IPS-18a (cell line): ENCODE results near the gene ARHGAP19.
A peak's percentile ranks its signal among the peaks of the same experiment; 100 is the strongest.

Experiments used
- H3K27ac ChIP-seq: one replicate; pipeline ENCODE4 v1.5.1; 2013; ENCODE audit warnings: low read length
- H3K27me3 ChIP-seq: one replicate; pipeline ENCODE4 v1.6.1; 2013; ENCODE audit warnings: mild to moderate bottlenecking, low read length; ENCODE audit not compliant: control insufficient read depth, insufficient read depth
- H3K36me3 ChIP-seq: one replicate; pipeline ENCODE4 v1.6.1; 2013; ENCODE audit warnings: low read depth, low read length; ENCODE audit not compliant: control insufficient read depth
- H3K4me1 ChIP-seq: one replicate; pipeline ENCODE4 v1.6.1; 2013; ENCODE audit warnings: low read depth, low read length; ENCODE audit not compliant: control insufficient read depth
- H3K4me3 ChIP-seq: one replicate; pipeline ENCODE4 v1.5.1; 2013; ENCODE audit warnings: low read length
- H3K9ac ChIP-seq: one replicate; pipeline ENCODE4 v1.6.1; 2013; ENCODE audit warnings: mild to moderate bottlenecking, low read length, moderate library complexity
- H3K9me3 ChIP-seq: one replicate; pipeline ENCODE4 v1.6.1; 2013; ENCODE audit warnings: low read depth, low read length; ENCODE audit not compliant: control insufficient read depth

Gene ARHGAP19

GRCh38 chr10:97197030-97197500 is 95.4 kb downstream of the ARHGAP19 start:
- H3K4me1 ChIP-seq = peaks cover 3% of the 10 kb centered on the region
- no peak overlapping the region for H3K27ac ChIP-seq
- no peaks in the 10 kb centered on the region for H3K36me3 ChIP-seq
- H3K9ac ChIP-seq = no peak overlapping the region
- peaks cover 23% of the 10 kb centered on the region for H3K27me3 ChIP-seq
- H3K4me3 ChIP-seq = peak overlapping the region; percentile 83
- no peaks in the 10 kb centered on the region for H3K9me3 ChIP-seq

- Histone ChIP-seq H3K4me3 (peak overlapping the region; percentile 83), H3K4me1 (peaks cover 3% of the 10 kb centered on the region), H3K9ac (peak overlapping the region; percentile 29), H3K9me3 (no peaks in the 10 kb centered on the region), H3K27me3 (peaks cover 23% of the 10 kb centered on the region), H3K36me3 (no peaks in the 10 kb centered on the region), H3K27ac (no peak overlapping the region)
Measured at GRCh38 chr10:97196223-97197029, 96.0 kb downstream of the ARHGAP19 start.

- Histone ChIP-seq H3K4me3 (peak overlapping the region; percentile 83), H3K9ac (peak overlapping the region; percentile 29), H3K9me3 (no peaks in the 10 kb centered on the region), H3K4me1 (peaks cover 3% of the 10 kb centered on the region), H3K27ac (no peak overlapping the region), H3K36me3 (no peaks in the 10 kb centered on the region), H3K27me3 (peaks cover 23% of the 10 kb centered on the region)
Measured at GRCh38 chr10:97195706-97196222, 96.7 kb downstream of the ARHGAP19 start.

GRCh38 chr10:97192952-97193435 is 99.4 kb downstream of the ARHGAP19 start:
- H3K36me3 ChIP-seq = no peaks in the 10 kb centered on the region
- no peak overlapping the region for H3K27ac ChIP-seq
- H3K9ac ChIP-seq = no peak overlapping the region
- no peak overlapping the region for H3K4me3 ChIP-seq
- peaks cover 3% of the 10 kb centered on the region for H3K4me1 ChIP-seq
- H3K27me3 ChIP-seq = peaks cover 24% of the 10 kb centered on the region
- H3K9me3 ChIP-seq = no peaks in the 10 kb centered on the region

- peaks cover 31% of the 10 kb centered on the region for H3K27me3 ChIP-seq
- H3K4me1 ChIP-seq = no peaks in the 10 kb centered on the region
- no peaks in the 10 kb centered on the region for H3K36me3 ChIP-seq
- H3K9me3 ChIP-seq = no peaks in the 10 kb centered on the region
- no peak overlapping the region for H3K4me3 ChIP-seq
- H3K9ac ChIP-seq = no peak overlapping the region
- H3K27ac ChIP-seq = no peak overlapping the region
Measured at GRCh38 chr10:97190450-97190849, 102.0 kb downstream of the ARHGAP19 start.

- Histone ChIP-seq H3K9me3 (no peaks in the 10 kb centered on the region), H3K4me1 (peaks cover 5% of the 10 kb centered on the region), H3K4me3 (no peak overlapping the region), H3K27me3 (peaks cover 47% of the 10 kb centered on the region), H3K36me3 (no peaks in the 10 kb centered on the region), H3K27ac (no peak overlapping the region), H3K9ac (no peak overlapping the region)
Measured at GRCh38 chr10:97188261-97188711, 104.2 kb downstream of the ARHGAP19 start.

GRCh38 chr10:97186911-97187310 is 105.5 kb downstream of the ARHGAP19 start:
- Histone ChIP-seq H3K27ac (no peak overlapping the region), H3K4me3 (no peak overlapping the region), H3K9ac (no peak overlapping the region), H3K4me1 (peaks cover 5% of the 10 kb centered on the region), H3K27me3 (peaks cover 53% of the 10 kb centered on the region), H3K9me3 (no peaks in the 10 kb centered on the region), H3K36me3 (no peaks in the 10 kb centered on the region)

GRCh38 chr10:97185326-97186058 is 106.9 kb downstream of the ARHGAP19 start, which contains the start of gene SLIT1:
TSS of gene SLIT1 (minus strand) at chr10:97185959. CDS start at chr10:97185674, 285 bp downstream.
- Histone ChIP-seq H3K36me3 (no peaks in the 10 kb centered on the region), H3K27me3 (peaks cover 53% of the 10 kb centered on the region), H3K9ac (no peak within 1 kb of the TSS), H3K4me3 (peak within 1 kb of the TSS; percentile 60), H3K4me1 (peaks cover 5% of the 10 kb centered on the region), H3K9me3 (no peaks in the 10 kb centered on the region), H3K27ac (no peak within 1 kb of the TSS)

GRCh38 chr10:97184971-97185325 is 107.5 kb downstream of the ARHGAP19 start:
- Histone ChIP-seq H3K4me3 (peak overlapping the region; percentile 60), H3K9ac (no peak overlapping the region), H3K4me1 (peaks cover 5% of the 10 kb centered on the region), H3K27me3 (peaks cover 57% of the 10 kb centered on the region), H3K9me3 (no peaks in the 10 kb centered on the region), H3K27ac (no peak overlapping the region), H3K36me3 (no peaks in the 10 kb centered on the region)

GRCh38 chr10:97183314-97183713 is 109.1 kb downstream of the ARHGAP19 start:
- H3K27ac ChIP-seq = no peak overlapping the region
- H3K9me3 ChIP-seq = no peaks in the 10 kb centered on the region
- no peak overlapping the region for H3K4me3 ChIP-seq
- peaks cover 66% of the 10 kb centered on the region for H3K27me3 ChIP-seq
- H3K36me3 ChIP-seq = no peaks in the 10 kb centered on the region
- H3K9ac ChIP-seq = no peak overlapping the region
- peaks cover 5% of the 10 kb centered on the region for H3K4me1 ChIP-seq

GRCh38 chr10:97182288-97182990 is 110.0 kb downstream of the ARHGAP19 start:
- peaks cover 60% of the 10 kb centered on the region for H3K27me3 ChIP-seq
- H3K4me1 ChIP-seq = peaks cover 5% of the 10 kb centered on the region

More at GRCh38 chr10:97182288-97182990, 110.0 kb downstream of the ARHGAP19 start:
- Histone ChIP-seq H3K4me3 (no peak overlapping the region), H3K36me3 (no peaks in the 10 kb centered on the region), H3K9ac (no peak overlapping the region), H3K9me3 (no peaks in the 10 kb centered on the region), H3K27ac (no peak overlapping the region)
